HK-2 (cell line): ENCODE results near the gene TLCD5.

Experiments used
- DNase-seq: peaks from one replicate; pipeline ENCODE4 v3.0.0-alpha.2; 2018; ENCODE audit not compliant: unreplicated experiment

TLCD5 gene

DNA sequence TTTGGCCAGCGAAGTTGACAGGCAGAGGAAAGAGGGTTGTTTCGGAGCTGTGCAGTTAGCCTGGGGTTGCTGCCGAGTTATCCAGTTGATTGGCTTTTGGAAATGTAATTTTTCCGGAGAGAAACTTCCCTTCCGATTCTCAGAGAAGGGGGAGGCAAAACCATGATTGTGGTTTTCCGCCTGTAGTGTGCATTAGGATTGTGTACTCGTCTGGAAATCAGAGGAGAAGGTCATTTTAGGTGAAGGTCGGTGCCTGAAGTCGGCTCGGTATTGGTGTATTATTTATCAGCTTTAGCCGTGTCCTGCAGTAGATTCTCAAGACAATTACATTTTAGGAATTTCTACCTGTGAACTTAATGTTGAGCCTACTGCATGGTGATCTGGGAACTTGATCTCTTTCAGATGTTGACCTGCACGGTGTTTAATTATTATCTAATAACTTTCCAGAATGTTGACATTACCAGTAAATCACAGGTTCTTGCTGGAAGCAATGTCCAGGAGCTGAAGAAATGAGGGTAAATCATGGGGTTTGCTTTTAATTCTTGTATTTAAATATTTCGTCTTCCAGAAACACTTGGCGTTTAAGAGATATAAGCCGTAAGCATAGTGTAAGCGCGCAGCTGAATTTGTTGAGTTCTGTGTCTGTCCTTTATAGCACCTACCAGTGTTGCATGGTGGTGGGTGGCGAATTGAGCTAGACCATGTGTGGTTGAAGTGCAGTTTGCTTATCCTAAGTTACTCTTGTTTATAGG is 12.4 kb downstream of the TLCD5 start:
- DNase-seq: no peak

DNA sequence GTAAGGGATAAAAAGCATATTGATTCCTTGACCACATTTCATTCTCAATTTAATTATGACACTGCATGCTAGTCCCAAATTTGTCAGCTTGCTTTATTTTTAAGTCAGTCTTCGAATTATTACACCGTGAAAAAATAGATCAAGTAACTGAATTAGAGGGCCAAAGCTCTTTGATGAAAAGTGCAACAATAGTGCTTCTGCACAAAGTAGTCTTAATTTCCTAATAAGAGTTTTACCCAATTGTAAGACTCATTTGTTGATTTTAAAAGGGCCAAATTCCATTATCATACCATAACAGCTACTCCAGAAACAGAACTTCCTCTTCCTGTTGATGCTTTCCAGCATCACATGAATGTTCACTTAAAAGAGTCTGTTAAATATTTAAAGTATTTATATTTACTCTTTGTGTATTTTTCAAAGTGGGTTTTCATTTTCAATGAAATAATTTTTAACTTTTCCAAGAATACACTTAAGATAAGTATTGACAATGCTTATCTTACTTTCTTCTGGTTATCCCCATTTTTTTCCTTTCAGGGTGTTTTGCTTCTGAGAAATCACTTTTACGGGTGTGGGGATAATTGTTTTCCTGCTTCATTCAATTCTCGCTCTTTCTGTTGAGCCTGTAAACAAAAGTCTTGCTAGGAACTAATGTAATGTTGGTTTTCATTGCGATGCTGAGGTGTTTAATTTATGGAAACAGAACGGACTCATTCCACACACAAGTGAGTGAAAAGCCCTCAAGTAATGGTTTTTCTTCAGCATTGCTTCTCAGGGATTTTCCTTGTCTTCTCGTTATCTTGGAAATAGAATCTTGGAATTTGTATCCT is 13.2 kb downstream of the TLCD5 start:
- no peak for DNase-seq

DNA sequence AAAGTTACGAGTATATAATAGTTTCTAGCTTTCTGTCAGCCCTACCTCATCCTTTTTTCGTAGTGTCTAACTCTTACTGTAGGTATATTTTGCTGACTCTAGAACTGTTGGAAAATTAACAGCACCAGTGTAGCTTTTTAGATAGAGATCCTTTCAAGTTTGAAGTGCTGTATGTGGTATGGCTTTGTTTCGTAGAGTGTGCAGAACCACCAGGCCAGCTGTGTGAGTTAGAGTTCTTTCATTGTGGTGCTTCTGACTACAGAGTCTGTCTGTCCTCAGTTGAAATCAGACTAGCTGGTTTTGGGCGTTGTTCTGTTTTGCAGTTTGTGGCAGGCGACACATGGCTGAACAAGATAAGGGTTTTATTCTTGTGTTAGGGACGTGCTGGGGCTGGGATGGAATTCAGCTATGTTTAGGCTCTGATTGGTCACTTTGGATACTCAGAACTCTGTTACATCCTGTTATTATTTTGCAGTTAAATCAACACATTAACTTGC is 14.3 kb downstream of the TLCD5 start:
- no peak for DNase-seq

DNA sequence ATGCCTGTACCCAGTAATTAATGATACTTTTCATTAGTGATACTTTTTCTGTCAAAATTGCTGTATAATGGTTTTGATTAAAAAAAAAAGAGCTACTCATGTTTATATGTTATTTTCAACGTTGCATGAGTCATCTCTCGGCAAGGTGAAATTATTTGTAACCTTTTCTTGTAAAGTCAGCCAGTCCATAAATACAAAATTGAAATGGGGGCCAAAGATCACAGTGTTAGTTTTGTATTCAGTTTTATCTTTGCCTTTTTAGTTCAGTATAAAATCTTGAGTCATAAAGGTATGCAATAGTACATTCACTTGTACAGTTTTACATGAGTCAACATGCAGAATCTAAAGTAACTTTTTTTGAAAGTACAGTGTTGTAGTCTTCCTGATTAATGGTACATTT is 15.4 kb downstream of the TLCD5 start:
- no peak for DNase-seq

- no peak for DNase-seq
Measured at GRCh38 chr11:120342226-120342625, 17.1 kb downstream of the TLCD5 start.

DNA sequence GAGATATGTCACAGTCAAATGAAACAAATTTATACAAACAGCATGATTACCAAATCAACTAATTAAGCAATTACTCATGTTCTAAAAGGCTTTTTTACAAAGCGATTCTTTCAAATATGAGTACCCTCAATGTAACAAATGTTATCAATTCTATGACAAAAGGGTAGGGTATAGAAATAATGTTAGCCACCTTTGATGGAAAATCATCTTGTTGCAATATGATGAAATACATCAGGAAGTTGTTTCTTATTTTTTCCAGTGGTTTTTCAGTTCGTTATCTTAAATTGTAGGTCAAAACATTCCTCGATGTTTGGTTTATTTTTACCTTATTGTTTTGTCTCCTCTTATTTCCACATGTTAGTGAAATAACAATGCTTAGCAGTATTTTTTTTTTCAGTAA is 17.6 kb downstream of the TLCD5 start:
- DNase-seq: no peak

DNA sequence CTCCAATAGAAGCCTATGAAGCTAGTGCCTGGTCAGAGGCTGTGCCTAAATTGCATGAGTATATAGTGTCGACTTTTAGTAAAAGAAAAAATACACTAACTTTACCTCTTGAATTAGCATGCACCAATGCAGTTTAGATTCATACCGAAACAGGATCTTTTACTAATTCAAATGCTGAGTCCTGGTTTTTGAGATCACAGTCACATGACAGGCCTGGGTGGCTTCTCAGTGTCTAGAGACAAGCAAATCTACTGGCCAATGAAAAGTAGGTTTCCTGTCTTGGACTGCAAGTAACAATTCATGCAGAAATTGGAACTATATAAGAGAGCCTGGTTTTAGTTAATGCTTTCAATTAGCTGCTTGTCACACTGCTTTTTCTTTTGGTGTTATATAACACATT is 18.3 kb downstream of the TLCD5 start:
- no peak for DNase-seq

DNA sequence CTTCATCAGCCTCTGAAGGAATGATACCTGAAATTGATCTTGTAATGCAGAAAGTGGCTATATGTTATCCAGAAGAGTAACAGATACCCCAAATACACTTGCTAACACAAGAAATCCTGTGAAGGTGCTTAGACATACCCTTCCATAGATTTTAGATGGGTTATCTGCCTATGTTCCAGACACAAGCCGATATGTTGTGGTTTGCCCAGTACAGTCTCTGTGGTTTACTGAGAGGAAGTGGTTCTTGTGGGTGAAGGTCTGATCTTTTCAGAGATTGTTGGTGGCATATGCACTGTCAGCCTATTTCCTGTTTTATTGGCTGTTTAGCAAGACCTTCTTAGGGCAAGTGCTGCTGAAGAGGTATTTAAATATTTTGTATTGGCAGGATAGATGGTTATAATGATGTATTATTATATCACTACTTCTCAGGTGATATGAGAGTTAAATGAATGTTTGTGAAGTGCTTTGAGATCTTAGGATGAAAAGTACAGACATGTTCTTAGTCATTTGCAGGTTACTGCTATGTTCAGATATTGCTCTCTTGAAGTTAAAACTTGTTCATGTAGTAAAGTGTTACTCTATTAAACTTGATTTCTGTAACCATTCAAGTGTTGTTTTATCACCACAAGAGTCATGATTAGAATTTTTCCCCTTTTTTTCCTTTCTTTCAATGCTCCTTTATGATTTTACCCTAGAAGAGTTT is 19.4 kb downstream of the TLCD5 start:
- no peak for DNase-seq

DNA sequence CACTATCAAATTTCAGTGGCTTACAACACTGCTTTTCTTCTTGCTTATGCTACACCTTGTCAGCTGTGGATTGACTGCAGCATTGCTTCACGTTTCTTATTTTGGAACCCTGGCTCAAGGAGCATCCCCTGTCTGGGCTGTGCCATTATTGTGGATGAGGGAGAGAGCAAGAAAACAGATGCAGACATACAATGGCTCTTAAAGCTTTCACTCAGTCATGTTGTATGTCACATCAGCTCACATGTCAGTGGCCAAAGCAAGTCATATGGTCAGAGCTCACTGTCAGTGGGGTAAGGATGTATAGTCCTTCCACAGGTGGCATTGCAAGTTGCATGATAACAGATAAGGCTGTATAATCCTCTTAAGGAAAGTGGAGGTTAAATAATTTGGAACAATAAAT is 21.1 kb downstream of the TLCD5 start:
- DNase-seq: no peak

- no peak for DNase-seq
Measured at GRCh38 chr11:120350637-120351036, 25.5 kb downstream of the TLCD5 start.

DNA sequence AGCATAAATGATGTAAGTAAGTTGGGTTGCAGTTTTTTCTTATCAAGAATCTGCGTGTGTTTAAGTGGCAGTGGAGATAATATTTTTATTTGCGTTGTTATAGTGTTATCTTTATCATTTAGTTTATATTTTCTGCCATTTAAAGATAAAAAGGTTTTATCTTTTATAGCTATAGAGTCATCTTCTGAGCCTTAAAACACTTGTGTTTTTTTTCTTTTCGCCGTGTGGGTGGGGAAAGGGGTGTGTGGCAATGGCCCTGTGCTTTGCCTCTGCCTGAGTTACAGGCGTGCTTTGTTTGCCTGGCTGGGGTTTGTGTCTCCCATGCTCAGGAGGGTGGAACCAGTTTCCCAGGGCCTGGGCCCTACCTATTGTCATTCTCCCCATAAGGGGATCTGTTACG is 27.3 kb downstream of the TLCD5 start:
- no peak for DNase-seq

DNA sequence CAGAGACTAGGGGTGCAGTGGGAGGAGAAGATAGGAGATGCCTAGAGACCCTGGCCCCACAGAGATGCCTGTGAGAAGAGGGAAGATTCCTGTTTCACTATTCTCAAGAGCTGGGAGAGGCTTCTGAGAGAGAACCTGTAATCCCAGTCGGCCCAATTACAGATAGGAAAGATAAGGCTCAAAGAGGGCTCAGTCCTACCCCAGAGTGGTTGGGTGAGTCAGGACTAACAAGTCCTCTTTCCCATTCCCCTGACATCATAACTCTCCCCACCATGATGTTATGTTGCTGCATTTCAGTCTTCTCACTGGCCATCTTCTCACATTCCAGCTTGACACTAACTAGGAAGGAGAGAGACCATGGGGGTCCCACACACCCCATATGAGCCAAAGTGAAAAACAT is 29.0 kb downstream of the TLCD5 start:
- DNase-seq: no peak

DNA sequence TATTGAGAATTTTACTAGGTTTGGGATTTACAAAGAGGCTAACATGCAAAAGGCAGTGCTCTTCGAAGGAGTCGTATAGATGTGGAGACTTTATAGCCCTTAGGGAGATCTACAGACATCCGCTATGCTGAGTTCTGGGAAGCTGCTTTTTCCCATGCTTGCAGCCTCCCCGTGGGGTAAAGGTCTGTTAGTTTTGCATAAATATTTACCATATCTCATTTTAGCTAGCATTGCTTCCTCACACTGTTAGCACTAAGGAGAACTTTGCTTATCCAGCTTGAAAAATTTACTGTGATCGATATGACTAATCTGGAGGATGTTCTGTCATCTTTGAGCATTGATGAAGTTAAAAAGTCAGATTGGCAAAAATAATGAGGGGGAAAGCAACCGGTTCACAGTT is 29.7 kb downstream of the TLCD5 start:
- DNase-seq: no peak

GRCh38 chr11:120357620-120358019 is 32.5 kb downstream of the TLCD5 start:
- DNase-seq: no peak

- DNase-seq: no peak
Measured at GRCh38 chr11:120358729-120359128, 33.6 kb downstream of the TLCD5 start.

DNA sequence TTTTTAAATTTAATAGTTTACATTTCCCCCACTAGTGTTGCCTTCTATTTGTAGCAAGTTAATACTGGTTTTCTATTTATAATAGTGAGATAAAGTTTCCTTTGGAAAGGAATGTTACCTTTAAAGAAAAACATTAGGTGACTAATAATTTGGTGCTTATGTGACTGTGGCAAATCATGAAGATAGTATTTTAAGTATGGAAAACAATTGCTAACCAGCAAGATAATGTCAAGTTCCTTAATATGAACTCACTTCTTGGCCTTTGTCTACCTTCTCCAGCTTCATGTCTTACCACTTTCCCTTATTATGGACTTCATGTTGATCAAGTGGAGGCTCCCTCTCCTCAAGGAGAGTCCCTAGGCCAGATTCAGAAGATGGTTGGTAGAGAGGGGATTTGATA is 38.3 kb downstream of the TLCD5 start:
- DNase-seq: no peak

DNA sequence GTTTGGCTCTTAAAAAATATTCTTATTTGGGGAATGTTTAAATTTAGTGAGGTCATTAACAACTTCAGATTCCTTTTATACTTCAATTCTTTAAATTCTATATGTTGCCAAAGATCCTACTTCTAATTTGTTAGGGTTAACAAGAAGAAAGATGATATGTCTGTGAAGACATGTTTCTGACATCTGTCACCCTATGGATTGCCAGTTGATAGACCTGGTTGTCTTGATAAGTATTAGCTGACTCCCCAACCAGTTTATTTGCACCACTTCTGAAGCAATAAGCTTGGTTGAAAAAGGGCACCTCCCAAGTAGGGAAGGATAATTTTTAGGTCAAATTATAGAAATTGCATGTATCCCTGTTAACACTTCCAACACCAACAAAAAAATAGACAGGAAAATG is 40.4 kb downstream of the TLCD5 start:
- DNase-seq: no peak

GRCh38 chr11:120372296-120372695 is 47.2 kb downstream of the TLCD5 start:
- no peak for DNase-seq

DNA sequence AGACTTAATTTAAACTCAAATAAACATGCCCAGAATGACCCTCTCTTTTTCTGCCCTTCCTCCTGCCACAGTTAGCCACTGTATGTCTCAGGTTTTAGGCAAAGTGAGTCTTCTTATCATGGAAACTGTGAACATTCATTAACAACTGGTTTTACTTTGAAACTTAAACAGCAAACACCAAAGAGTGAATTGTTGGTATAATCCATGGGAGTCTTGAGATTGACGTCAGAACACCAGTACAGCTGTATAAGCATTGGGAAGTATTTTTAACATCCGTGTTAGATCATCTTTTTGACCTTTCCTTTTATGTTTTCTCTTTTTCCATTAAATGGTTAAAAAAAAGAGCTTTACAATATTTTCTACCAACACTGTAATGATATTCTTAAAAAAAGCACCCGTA is 50.0 kb downstream of the TLCD5 start:
- no peak for DNase-seq

DNA sequence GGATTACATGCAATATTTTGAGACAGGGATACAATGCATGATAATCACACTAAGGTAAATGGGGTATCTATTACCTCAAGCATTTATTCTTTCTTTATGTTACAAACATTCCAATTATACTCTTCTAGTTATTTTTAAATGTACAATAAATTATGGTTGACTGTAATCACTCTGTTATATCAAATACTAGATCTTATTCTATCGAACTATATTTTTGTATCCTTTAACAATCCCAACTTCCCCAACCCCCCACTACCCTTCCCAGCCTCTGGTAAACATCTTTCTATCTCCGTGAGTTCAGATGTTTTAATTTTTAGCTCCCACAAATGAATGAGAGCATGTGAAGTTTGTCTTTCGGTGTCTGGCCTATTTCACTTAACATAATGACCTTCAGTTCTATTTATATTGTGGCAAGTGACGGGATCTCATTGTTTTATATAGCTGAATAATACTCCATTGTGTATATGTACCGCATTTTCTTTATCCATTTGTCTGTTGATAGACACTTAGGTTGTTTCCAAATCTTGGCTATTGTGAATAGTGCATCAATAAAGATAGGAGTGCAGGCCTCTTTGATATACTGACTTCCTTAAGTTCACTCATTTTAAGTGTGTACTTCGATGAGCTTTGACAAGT is 51.6 kb downstream of the TLCD5 start:
- DNase-seq: no peak

DNA sequence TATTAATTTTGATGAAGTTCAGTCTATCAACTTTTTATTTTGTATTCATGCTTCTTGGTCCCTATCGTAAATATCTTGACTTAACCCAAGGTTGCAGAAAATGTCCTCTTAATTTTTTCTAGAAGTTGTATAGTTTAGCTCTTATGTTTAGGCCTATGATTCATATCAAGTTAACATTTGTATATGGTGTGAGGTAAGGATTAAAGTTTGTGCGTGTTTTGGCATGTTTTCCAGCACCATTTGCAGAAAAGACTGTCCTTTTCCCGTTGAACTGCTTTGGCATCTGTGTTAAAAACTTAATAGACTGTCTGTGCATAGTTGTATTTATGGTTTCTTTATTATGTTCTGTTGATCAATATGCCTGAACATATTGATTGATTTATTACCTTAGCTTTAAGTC is 53.4 kb downstream of the TLCD5 start:
- DNase-seq: no peak

DNA sequence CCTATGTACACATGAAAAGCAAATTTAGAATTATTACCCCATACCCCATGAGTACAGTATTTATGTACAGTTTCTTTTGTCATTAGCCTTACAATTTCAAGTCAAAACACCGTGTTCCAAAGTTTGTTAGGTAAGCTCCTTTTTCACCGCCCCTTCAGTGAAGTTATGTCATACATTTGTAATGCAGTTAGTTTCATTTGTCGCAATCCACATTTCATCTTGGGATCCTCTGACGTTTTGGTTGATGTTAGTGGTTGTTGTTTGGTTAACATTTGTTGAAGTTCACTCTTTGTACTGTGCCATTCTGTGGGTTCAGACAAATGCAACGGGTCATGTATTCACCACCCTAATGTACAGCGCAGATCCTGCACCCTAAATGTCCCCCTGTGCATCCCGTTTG is 56.3 kb downstream of the TLCD5 start:
- DNase-seq: no peak
